Kasumi-1 (cell line): ENCODE data around the gene KIF4A.
"Not testable (repeated sequence)": the region's sequence is repeated elsewhere in the genome, so short reads cannot be mapped to it uniquely, and the experiment has no call there.

Source experiments
- DNase-seq, 2 experiments: peaks; one replicate each; lab custom pipeline; 2025; lab: John Stamatoyannopoulos, UW

Gene KIF4A

GRCh38 chrX:70292788-70293187, 2.9 kb downstream of the KIF4A start:
- no peak for DNase-seq

GRCh38 chrX:70293621-70294020, 3.7 kb downstream of the KIF4A start:
- DNase-seq = no peak

- no peak for DNase-seq
Measured at GRCh38 chrX:70301716-70302115, 11.8 kb downstream of the KIF4A start.

GRCh38 chrX:70313503-70313902, 23.6 kb downstream of the KIF4A start:
- DNase-seq = no peak

GRCh38 chrX:70322784-70323183, 32.9 kb downstream of the KIF4A start:
- DNase-seq = no peak

DNA sequence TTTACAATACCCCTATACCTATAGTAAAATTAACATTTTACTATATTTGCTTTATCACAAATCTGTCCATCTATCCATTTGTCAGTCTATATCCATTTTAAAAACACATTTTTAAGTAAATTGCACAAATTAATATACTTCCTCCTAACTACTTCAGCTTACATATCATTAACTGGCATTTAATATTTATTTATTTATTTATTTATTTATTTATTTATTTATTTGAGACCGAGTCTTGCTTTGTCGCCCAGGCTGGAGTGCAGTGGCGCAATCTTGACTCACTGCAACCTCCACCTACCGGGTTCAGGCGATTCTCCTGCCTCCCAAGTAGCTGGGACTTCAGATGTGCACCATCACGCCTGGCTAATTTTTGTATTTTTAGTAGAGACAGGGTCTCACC, 33.7 kb downstream of the KIF4A start:
- not testable (repeated sequence) for DNase-seq

GRCh38 chrX:70324326-70324725, 34.4 kb downstream of the KIF4A start:
- DNase-seq = no peak

DNA sequence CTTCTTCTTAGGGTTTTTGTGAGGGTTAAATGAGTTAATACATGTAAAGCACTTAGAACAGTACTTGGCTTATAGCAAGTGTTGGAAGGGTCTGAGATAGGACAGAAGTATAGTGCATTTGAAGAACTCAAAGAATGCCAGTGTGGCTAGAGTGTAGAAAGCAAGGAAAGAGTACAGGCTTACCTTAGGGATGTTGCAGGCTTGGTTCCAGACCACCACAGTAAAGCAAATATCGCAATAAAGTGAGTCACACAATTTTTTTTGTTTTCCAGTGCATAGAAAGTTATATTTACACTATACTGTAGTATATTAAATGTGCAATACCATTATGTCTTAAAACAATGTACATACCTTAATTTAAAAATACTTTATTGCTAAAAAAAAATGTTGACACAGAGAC, 41.3 kb downstream of the KIF4A start:
- DNase-seq = no peak

- DNase-seq = peak; percentile 3 to 6
Measured at GRCh38 chrX:70332600-70332999, 42.7 kb downstream of the KIF4A start.

- no peak for DNase-seq
Measured at GRCh38 chrX:70336767-70337166, 46.9 kb downstream of the KIF4A start.

GRCh38 chrX:70338290-70338689, 48.4 kb downstream of the KIF4A start:
- DNase-seq = peak in 1 of 2 experiments; percentile 14

DNA sequence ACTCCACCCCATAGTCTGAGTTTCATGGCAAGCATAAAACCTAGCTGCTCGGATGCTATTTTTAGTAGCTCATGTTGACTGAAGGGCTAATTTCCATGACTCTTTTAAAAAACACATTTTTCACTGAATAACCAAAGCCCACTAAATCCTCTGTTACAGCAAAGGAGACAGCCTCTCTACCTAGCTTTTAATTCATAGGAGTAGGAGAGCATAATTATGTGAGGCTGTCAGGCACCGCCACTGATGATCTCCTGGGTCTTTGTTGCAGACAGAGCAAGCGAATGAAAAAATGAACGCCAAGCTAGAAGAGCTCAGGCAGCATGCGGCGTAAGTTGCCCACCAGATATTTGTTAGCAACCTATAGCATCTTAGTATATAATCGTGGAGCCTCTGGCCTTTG, 53.5 kb downstream of the KIF4A start:
- DNase-seq = no peak

GRCh38 chrX:70346418-70347070, 56.6 kb downstream of the KIF4A start:
- DNase-seq = no peak

GRCh38 chrX:70348825-70349224, 58.9 kb downstream of the KIF4A start:
- not testable (repeated sequence) for DNase-seq

DNA sequence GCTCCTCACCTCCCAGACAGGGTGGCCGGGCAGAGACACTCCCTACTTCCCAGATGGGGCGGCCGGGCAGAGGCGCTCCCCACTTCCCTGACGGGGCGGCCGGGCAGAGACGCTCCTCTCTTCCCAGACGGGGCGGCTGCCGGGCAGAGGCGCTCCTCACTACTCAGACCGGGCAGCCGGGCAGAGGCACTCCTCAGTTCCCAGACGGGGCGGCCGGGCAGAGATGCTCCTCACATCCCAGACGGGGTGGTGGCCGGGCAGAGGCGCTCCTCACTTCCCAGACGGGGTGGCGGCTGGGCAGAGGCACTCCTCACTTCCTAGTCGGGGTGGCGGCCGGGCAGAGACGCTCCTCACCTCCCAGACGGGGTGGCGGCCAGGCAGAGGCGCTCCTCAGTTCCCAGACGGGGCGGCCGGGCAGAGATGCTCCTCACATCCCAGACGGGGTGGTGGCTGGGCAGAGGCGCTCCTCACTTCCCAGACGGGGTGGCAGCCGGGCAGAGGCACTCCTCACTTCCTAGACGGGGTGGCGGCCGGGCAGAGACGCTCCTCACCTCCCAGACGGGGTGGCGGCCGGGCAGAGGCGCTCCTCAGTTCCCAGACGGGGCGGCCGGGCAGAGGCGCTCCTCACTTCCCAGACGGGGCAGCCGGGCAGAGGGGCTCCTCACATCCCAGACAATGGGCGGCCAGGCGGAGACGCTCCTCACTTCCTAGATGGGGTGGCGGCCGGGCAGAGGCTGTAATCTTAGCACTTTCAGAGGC, 59.6 kb downstream of the KIF4A start:
- DNase-seq = not testable (repeated sequence)

DNA sequence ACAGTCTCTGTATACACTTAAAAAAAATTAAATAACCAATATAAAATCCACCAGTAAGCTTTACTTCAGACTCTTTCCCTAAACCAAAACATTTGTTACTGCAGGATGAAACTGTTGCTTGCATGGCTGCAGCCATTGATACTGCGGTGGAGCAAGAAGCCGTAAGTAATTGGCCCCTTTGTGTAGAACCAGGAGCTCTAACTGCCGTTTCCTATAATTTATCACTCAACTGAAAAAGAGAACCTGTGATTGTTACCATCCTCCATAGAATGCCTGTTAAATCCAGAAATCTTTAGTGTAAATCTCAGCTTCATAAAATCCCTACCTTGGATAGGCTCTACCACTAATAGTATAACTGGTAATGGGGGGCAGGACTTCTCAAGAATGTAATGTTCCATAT, 62.6 kb downstream of the KIF4A start:
- DNase-seq = no peak

DNA sequence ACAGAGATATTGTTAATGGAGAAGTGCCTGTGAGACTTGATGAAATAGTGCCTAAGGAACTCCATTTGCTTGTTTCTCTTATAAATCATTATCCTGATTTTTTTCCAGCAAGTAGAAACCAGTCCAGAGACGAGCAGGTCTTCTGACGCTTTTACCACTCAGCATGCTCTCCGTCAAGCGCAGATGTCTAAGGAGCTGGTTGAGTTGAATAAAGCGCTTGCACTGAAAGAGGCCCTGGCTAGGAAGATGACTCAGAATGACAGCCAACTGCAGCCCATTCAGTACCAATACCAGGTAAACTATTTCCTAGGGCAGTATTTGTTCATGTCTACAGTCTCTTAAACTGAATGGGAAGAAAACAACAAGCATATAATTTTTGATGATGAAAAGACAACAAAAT, 63.6 kb downstream of the KIF4A start:
- DNase-seq = no peak

GRCh38 chrX:70354716-70355115, 64.8 kb downstream of the KIF4A start:
- no peak for DNase-seq

- no peak for DNase-seq
Measured at GRCh38 chrX:70359458-70359857, 69.6 kb downstream of the KIF4A start.

GRCh38 chrX:70360366-70360765, 70.5 kb downstream of the KIF4A start:
- no peak for DNase-seq

DNA sequence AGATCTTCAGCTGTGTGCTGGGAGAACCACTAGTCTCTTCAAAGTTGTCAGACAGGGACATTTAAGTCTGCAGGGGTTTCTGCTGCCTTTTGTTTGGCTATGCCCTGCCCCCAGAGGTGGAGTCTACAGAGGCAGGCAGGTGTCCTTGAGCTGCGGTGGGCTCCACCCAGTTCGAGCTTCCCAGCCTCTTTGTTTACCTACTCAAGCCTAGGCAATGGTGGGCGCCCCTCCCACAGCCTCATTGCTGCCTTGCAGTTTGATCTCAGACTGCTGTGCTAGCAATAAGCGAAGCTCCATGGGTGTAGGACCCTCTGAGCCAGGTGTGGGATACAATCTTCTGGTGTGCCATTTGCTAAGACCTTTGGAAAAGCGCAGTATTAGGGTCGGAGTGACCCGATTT, 78.8 kb downstream of the KIF4A start:
- DNase-seq = not testable (repeated sequence)

DNA sequence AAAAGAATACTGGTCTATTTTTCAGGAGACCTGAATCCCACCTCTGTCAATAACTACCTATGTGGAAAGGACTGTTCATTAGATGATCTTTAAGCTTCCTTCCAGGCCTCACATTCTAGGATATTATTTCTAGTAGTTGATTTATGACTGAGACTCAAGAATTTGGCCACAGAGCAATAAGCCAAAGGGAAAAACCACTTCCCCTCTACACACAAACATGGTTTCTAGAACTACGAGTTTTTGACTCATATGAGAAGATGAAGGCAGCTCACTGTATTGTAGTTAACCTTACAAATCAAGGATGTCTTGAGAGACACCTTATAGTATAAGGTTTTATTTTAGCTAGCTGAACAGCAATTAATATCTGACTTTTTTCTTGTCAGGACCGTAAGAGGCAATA, 96.3 kb downstream of the KIF4A start:
- no peak for DNase-seq

GRCh38 chrX:70398899-70399298, 109.0 kb downstream of the KIF4A start:
- DNase-seq = peak in 1 of 2 experiments; percentile 2

DNA sequence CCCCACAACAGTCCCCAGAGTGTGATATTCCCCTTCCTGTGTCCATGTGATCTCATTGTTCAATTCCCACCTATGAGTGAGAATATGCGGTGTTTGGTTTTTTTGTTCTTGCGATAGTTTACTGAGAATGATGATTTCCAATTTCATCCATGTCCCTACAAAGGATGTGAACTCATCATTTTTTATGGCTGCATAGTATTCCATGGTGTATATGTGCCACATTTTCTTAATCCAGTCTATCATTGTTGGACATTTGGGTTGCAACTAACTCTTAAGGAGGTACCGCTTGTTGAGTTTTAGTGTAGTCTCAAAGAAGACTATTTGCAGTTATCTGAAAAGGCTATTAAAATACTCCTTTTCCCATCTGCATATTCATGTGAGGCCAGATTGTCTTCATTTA, 110.3 kb downstream of the KIF4A start:
- not testable (repeated sequence) for DNase-seq
